CD14-positive monocyte (primary cell): ENCODE measurements around the gene TTLL11. TPM values are rescaled to one million over a fixed set of nuclear protein-coding genes. Genes with fewer than 3 reads are reported as not detected.

ENCODE experiments used
- DNase-seq, 3 donors: peaks; one replicate each; pipeline ENCODE4 v3.0.0-alpha.2; 2011 to 2022
- H2AFZ ChIP-seq: 2 replicates; pipeline ENCODE4 v1.6.0; 2012; ENCODE audit warnings: mild to moderate bottlenecking, low read depth, low read length, inconsistent platforms; ENCODE audit not compliant: insufficient read depth, poor library complexity, severe bottlenecking
- H3K27ac ChIP-seq, 2 donors: 1 replicate in 1 of 2; 2 replicates in 1 of 2; pipeline ENCODE4 v1.5.1; 2012 to 2013; ENCODE audit warnings: low read length in 2 of 2, control low read depth in 1 of 2, inconsistent platforms in 1 of 2, low read depth in 1 of 2, mild to moderate bottlenecking in 1 of 2
- H3K27me3 ChIP-seq, 2 donors: one replicate each; pipeline versions ENCODE4 v1.6.0 to v1.6.1; 2011 to 2013; ENCODE audit warnings: low read length in 2 of 2; ENCODE audit not compliant: control insufficient read depth in 2 of 2, insufficient read depth in 2 of 2
- H3K36me3 ChIP-seq, 2 donors: replicated peaks in 1 of 2; 1 replicate in 1 of 2; 2 replicates in 1 of 2; pipeline versions ENCODE4 v1.5.1 to v1.6.1; 2012 to 2013; ENCODE audit warnings: low read length in 2 of 2, control low read depth in 1 of 2, inconsistent platforms in 1 of 2, mild to moderate bottlenecking in 1 of 2; ENCODE audit not compliant: insufficient read depth in 2 of 2, control insufficient read depth in 1 of 2
- H3K4me1 ChIP-seq, 2 donors: 1 replicate in 1 of 2; 2 replicates in 1 of 2; pipeline versions ENCODE4 v1.5.1 to v1.6.1; 2012 to 2013; ENCODE audit warnings: low read length in 2 of 2, control low read depth in 1 of 2, inconsistent platforms in 1 of 2, mild to moderate bottlenecking in 1 of 2, moderate library complexity in 1 of 2; ENCODE audit not compliant: insufficient read depth in 2 of 2, control insufficient read depth in 1 of 2
- H3K4me2 ChIP-seq: replicated peaks from 2 replicates; pipeline ENCODE3; 2012; ENCODE audit warnings: low read length, moderate library complexity, mild to moderate bottlenecking; ENCODE audit not compliant: poor library complexity, severe bottlenecking; ENCODE audit errors: extremely low read depth
- H3K4me3 ChIP-seq, 3 experiments: fragments of 200-600 bp in 1 of 3; sonication (generic) in 1 of 3; replicated peaks in 1 of 3; 1 replicate in 2 of 3; 2 replicates in 1 of 3; pipeline ENCODE4 v1.5.1; 2011 to 2013; ENCODE audit warnings: low read length in 3 of 3, mild to moderate bottlenecking in 3 of 3, control low read depth in 2 of 3, low read depth in 2 of 3, inconsistent platforms in 1 of 3, moderate library complexity in 1 of 3
- H3K79me2 ChIP-seq: 2 replicates; pipeline ENCODE4 v1.6.0; 2012; ENCODE audit warnings: mild to moderate bottlenecking, control low read depth, inconsistent platforms, low read length, moderate library complexity; ENCODE audit not compliant: insufficient read depth
- H3K9ac ChIP-seq: 2 replicates; pipeline ENCODE4 v1.6.0; 2017; ENCODE audit warnings: low read length, mild to moderate bottlenecking; ENCODE audit not compliant: insufficient read depth, poor library complexity, severe bottlenecking
- H3K9me3 ChIP-seq, 2 donors: replicated peaks in 1 of 2; 1 replicate in 1 of 2; 2 replicates in 1 of 2; pipeline versions ENCODE4 v1.5.1 to v1.6.1; 2012 to 2013; ENCODE audit warnings: low read length in 2 of 2, control low read depth in 1 of 2; ENCODE audit not compliant: control insufficient read depth in 1 of 2, insufficient read depth in 1 of 2
- H4K20me1 ChIP-seq: 2 replicates; pipeline ENCODE4 v1.6.0; 2012; ENCODE audit warnings: mild to moderate bottlenecking, low read length, control low read depth, moderate library complexity; ENCODE audit not compliant: insufficient read depth
- H3K27ac Mint-ChIP-seq, 7 donors: one replicate each; pipeline ENCODE4 v1.8.0; 2020; ENCODE audit warnings: mild to moderate bottlenecking in 7 of 7, mixed read lengths in 7 of 7, moderate library complexity in 6 of 7, inconsistent platforms in 2 of 7
- H3K27me3 Mint-ChIP-seq, 3 donors: one replicate each; pipeline ENCODE4 v1.8.0; 2021 to 2022; ENCODE audit warnings: low read depth in 3 of 3, mild to moderate bottlenecking in 3 of 3, mixed read lengths in 3 of 3, moderate library complexity in 3 of 3, inconsistent platforms in 1 of 3
- H3K36me3 Mint-ChIP-seq, 2 donors: one replicate each; pipeline ENCODE4 v1.8.0; 2020; ENCODE audit warnings: mixed read lengths in 2 of 2, inconsistent platforms in 1 of 2, mild to moderate bottlenecking in 1 of 2
- H3K4me1 Mint-ChIP-seq: one replicate; pipeline ENCODE4 v1.8.0; 2020; ENCODE audit warnings: mild to moderate bottlenecking, mixed read lengths
- H3K4me3 Mint-ChIP-seq, 2 donors: one replicate each; pipeline ENCODE4 v1.8.0; 2020; ENCODE audit warnings: mild to moderate bottlenecking in 2 of 2, mixed read lengths in 2 of 2, moderate library complexity in 1 of 2
- H3K9me3 Mint-ChIP-seq, 7 donors: one replicate each; pipeline ENCODE4 v1.8.0; 2020 to 2022; ENCODE audit warnings: mixed read lengths in 7 of 7, mild to moderate bottlenecking in 6 of 7, moderate library complexity in 6 of 7, inconsistent platforms in 2 of 7
- CTCF ChIP-seq: fragments of 200-600 bp; IDR thresholded peaks from one replicate; pipeline ENCODE4 v1.8.0; 2022; ENCODE audit warnings: antibody characterized with exemption, mild to moderate bottlenecking
- whole genome bisulfite sequencing: methylation state at CpG from one replicate; pipeline ENCODE4 v1.1.5; 2013; ENCODE audit warnings: missing lambda C conversion rate; ENCODE audit not compliant: insufficient coverage; 5-methylcytosine and 5-hydroxymethylcytosine counted together
- intact Hi-C, 2 donors: fragments of 100-400 bp; cut with micrococcal nuclease; formaldehyde crosslinking; loops; one replicate each; pipeline versions ENCODE4 v1.15.0 to v1.15.1; 2023
- polyA plus RNA-seq, 3 donors: library from polyadenylated mRNA; depleted of rRNA in 1 of 3; unstranded in 2 of 3; stranded (reverse) in 1 of 3; fragments of 300-500 nt in 2 of 3; fragments of >200 nt in 1 of 3; fragmentation: Illumina TruSeq in 2 of 3; gene quantifications; 1 replicate in 2 of 3; 2 replicates in 1 of 3; pipeline ENCODE4 v1.2.3, GENCODE V29; 2012 to 2021

TTLL11 gene
- polyA plus RNA-seq, 3 donors, result 2.9 to 3.5 (median 3.1) TPM

- intact Hi-C loops, result no loop called here
- H3K9ac ChIP-seq, result no peak overlapping the region
- no peak overlapping the region for H3K27ac Mint-ChIP-seq
- DNase-seq, result no peak
- no peak for TF ChIP-seq CTCF
- no peak overlapping the region for H3K4me3 ChIP-seq
- no peak overlapping the region for H2AFZ ChIP-seq
- H3K4me2 ChIP-seq, result no peak overlapping the region
- H3K9me3 ChIP-seq, result no peaks in the 10 kb centered on the region
- H3K27me3 Mint-ChIP-seq, result peaks cover 0 to 1% (median 1%) of the 10 kb centered on the region in 3 donors
- H3K27ac ChIP-seq, result no peak overlapping the region
- H3K4me1 Mint-ChIP-seq, result peaks cover 12% of the 10 kb centered on the region
- WGBS, result 91% methylated on average over 3 of the region's 4 CpGs
- H3K27me3 ChIP-seq, result no peaks in the 10 kb centered on the region
- H3K9me3 Mint-ChIP-seq, result no peaks in the 10 kb centered on the region
- no peaks in the 10 kb centered on the region for H3K36me3 ChIP-seq
- H3K4me1 ChIP-seq, result peaks cover 5 to 8% of the 10 kb centered on the region in 2 donors
- peaks cover 12% of the 10 kb centered on the region for H4K20me1 ChIP-seq
- no peaks in the 10 kb centered on the region for H3K36me3 Mint-ChIP-seq
- H3K4me3 Mint-ChIP-seq, result no peak overlapping the region
- no peaks in the 10 kb centered on the region for H3K79me2 ChIP-seq
Measured at GRCh38 chr9:122058709-122059108, 34.4 kb downstream of the TTLL11 start.

GRCh38 chr9:122058051-122058450, 35.1 kb downstream of the TTLL11 start:
- H3K4me1 ChIP-seq, result peaks cover 5 to 8% of the 10 kb centered on the region in 2 donors
- no peaks in the 10 kb centered on the region for H3K36me3 ChIP-seq
- peaks cover 0 to 3% (median 1%) of the 10 kb centered on the region in 3 donors for H3K27me3 Mint-ChIP-seq
- 81% methylated on average over 4 of the region's 4 CpGs for WGBS
- H3K9me3 Mint-ChIP-seq, result no peaks in the 10 kb centered on the region
- H3K79me2 ChIP-seq, result no peaks in the 10 kb centered on the region
- no peaks in the 10 kb centered on the region for H3K27me3 ChIP-seq
- peaks cover 0 to 1% of the 10 kb centered on the region in 2 donors for H3K36me3 Mint-ChIP-seq
- H3K27ac ChIP-seq, result no peak overlapping the region
- peaks cover 12% of the 10 kb centered on the region for H4K20me1 ChIP-seq
- no peak overlapping the region for H3K4me3 ChIP-seq
- H3K4me1 Mint-ChIP-seq, result peaks cover 12% of the 10 kb centered on the region
- DNase-seq, result no peak
- intact Hi-C loops, result no loop called here
- H2AFZ ChIP-seq, result no peak overlapping the region
- H3K4me2 ChIP-seq, result no peak overlapping the region
- no peak for TF ChIP-seq CTCF
- no peak overlapping the region for H3K4me3 Mint-ChIP-seq
- H3K9me3 ChIP-seq, result no peaks in the 10 kb centered on the region
- no peak overlapping the region for H3K27ac Mint-ChIP-seq
- H3K9ac ChIP-seq, result no peak overlapping the region
